NCI-H345 treated with DMSO at 0.1 percent for 48 hours (cell line): ENCODE measurements around the gene ORC3.
"Not testable (repeated sequence)": the region's sequence is repeated elsewhere in the genome, so short reads cannot be mapped to it uniquely, and the experiment has no call there.

ENCODE experiments used
- DNase-seq: peaks from one replicate; lab custom pipeline; 2025; ENCODE audit not compliant: unreplicated experiment; lab: John Stamatoyannopoulos, UW

Gene ORC3

GRCh38 chr6:87590990-87591389 is 1.1 kb downstream of the ORC3 start:
- DNase-seq = no peak

DNA sequence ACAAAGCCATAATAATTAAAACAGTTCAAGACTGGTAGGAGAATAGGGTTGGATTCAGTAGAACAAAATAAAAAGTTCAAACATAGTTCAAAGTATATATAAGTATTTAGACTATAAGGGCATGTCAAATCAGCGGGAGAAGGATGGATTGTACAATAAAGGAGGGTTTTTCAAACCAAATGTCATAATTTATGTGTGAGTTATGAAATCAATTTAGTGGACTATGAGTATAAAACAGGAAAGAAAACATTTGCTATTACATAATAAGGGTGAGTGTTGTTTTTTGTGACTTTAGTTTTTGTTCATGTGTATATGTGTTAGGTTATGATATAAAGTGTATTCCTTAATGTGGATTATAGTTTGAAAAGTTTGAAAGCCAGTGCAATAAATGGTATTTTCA is 10.6 kb downstream of the ORC3 start:
- DNase-seq = no peak

DNA sequence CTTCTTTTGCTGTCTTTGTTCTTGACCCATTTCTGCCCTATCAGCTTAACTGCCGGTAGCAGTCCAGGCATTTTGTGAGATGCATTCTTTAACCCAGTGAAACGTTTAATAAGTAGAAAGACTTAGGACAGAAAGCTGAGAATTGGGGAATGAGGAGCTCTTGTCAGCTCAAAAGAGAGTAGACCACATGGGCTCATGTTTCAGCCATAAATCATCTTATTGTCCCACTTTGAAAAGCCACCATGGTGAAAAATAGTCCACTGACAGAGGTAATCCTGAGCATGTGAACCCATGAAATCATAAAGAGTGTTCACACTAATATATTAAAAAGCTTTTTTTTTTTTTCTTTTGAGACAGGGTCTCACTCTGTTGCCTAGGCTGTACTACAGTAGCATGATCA is 16.3 kb downstream of the ORC3 start:
- no peak for DNase-seq

- DNase-seq = no peak
Measured at GRCh38 chr6:87608802-87609201, 18.9 kb downstream of the ORC3 start.

GRCh38 chr6:87613018-87613417 is 23.1 kb downstream of the ORC3 start:
- not testable (repeated sequence) for DNase-seq

GRCh38 chr6:87617405-87617804 is 27.5 kb downstream of the ORC3 start:
- no peak for DNase-seq

GRCh38 chr6:87618531-87618930 is 28.6 kb downstream of the ORC3 start:
- no peak for DNase-seq

- no peak for DNase-seq
Measured at GRCh38 chr6:87623248-87623647, 33.3 kb downstream of the ORC3 start.

- no peak for DNase-seq
Measured at GRCh38 chr6:87628424-87628823, 38.5 kb downstream of the ORC3 start.

DNA sequence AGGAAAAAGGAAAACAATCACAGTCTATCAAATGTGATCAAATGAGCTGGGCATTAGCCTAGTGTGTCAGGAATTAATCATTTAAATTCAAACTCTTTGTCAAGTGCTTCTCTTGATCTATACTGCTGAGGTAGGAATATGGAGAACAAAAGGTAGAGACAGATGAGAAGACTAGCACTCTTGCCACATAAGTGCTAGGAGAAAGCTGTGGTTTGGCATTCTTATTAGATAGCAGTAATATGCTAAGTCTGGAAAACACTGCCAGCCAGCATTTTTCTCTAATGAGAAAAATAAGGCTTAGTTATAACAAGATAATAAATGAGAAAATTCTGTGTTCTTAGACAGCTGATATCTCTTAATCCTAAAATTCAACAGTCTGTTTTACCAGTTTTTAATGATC is 38.9 kb downstream of the ORC3 start:
- no peak for DNase-seq

GRCh38 chr6:87630746-87631145 is 40.8 kb downstream of the ORC3 start:
- DNase-seq = no peak

DNA sequence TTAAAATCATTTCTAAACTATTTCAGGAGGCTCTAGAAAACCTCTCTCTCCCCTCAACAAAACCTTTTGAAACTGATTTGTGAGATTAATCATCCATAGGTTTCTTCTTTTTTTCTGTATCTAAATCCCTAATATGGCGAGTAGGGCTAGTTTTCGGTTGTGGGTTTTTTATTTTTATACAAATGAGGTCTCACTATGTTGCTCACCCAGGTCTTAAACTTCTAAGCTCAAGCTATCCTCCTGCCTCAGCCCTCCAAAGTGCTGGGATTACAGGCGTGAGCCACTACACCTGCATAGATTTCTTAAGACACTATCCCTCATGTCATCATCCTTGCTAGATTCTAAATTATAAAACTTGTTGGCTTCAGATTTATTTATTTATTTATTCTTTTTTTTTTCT is 43.9 kb downstream of the ORC3 start:
- DNase-seq = no peak

GRCh38 chr6:87636315-87636714 is 46.4 kb downstream of the ORC3 start:
- DNase-seq = no peak

GRCh38 chr6:87637106-87637505 is 47.2 kb downstream of the ORC3 start:
- DNase-seq = no peak

GRCh38 chr6:87639373-87639772 is 49.4 kb downstream of the ORC3 start:
- DNase-seq = no peak

GRCh38 chr6:87641065-87641692 is 51.2 kb downstream of the ORC3 start:
- DNase-seq = no peak

GRCh38 chr6:87645080-87645479 is 55.1 kb downstream of the ORC3 start:
- DNase-seq = no peak

DNA sequence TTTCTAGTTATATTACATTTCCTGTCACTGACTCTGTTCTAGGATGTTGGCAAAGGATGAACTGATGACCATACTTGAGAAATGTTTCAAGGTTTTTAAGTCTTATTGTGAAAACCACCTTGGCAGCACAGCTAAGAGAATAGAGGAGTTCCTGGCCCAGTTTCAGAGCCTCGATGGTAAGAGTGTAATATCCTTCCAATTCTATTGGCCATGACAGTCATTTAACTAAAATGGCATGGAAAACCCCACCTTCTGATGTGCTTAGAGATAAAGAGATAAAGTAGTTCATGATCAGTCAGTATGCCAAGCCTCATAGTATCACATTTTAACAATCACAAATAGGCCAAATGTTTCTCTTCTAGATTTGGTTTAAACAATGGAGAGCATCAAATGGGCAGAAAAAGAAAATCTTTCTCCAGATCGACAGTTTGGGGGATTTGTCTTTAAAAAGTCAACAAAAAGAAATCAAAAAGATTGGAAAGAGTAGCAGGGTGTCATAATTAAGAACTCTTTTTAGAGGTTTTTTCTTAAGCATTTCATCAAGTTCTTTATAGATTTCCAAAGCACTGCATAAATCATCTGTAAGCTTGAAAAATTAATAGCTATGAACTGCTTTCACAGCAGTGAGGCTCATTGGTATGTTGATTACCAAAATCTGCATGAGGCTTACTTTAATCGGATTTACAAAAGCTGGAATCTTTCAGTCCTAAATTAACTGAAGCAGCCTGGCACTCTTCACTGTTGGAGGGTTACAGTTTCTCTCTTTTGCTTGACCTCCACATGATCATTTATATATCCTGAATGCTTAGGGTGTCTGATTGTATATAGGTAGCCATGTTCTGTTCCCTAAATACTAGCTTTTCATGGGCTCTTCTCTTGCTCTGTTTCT is 63.4 kb downstream of the ORC3 start:
- no peak for DNase-seq

GRCh38 chr6:87654122-87654521 is 64.2 kb downstream of the ORC3 start:
- no peak for DNase-seq

DNA sequence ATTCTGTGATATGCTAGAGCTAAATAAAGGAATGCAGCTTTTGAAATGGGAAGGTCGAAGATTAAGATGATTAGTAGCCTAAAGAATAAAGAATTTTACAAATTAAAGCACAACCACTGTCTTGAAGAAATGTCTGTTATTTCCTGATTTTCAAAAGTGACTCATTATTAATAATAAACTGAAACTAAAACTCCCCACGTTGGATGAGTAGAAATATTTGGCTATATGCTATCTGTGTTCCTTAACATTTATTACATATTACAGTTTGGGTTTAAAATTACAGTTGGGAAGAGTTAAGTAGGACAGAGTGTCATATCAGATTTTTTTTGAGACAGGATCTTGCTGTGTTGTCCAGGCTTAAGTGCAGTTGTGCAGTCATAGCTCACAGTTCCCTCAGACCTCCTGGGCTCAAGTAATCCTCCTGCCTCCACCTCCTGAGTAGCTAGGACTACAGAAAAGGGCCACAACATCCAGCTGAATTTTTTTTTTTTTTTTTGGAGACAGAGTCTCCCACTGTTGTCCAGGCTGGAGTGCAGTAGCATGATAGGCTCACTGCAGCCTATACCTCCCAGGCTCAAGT is 65.0 kb downstream of the ORC3 start:
- DNase-seq = no peak

DNA sequence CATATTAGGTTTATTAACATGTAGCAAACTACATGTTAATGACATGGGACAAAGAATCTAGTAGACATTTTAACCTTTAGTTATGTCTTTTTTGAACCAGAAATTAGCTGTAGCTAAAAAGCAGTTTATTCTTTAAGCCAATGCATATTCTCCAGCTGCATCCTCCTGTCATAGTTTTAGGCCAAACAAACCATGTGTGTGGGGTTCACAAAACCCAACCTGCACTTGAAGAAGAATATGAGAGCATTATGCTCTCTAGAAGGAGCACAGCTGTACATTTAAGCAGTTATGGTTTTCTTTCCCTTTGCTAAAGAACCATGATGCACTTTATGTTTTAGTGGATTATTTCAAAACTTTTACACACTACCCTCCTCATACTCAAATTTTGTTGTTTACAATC is 65.9 kb downstream of the ORC3 start:
- DNase-seq = no peak

- DNase-seq = no peak
Measured at GRCh38 chr6:87656857-87657256, 66.9 kb downstream of the ORC3 start.
